Hypothalamus (tissue), 51 donors: ENCODE data around the gene CACNG4.

Experiments
- DNase-seq, 51 donors: peaks; one replicate each; lab custom pipeline; 2025; lab: John Stamatoyannopoulos, UW

CACNG4 gene

DNA sequence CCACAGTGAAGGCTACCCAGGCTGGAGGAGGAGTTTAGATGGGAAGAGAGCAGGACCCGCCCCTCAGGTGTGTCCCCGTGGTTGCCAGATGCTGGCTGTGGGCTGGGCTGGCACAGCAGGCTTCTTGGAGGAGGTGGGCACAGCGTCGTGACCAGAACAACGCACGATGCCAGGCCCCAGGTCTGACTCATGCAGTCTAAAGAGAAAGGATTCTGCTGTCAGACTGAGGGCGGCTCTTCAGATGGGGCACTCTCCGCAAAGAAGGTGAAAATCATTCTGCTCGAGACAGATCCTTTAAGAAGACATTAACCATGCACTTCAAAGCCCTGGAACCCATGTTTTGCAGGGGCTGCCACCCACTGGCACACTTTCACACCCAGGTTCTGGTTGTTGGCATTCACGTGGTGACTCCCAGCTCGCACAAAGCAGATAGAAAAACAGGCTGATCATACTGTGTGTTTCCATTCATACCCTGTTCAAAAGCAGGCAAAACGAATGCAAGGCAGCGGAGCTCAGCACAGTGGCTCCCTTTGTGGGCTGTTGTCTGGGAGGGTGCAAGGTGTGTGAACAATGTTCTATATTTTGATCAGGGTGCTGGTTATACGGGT, 19.0 kb downstream of the CACNG4 start:
- DNase-seq = peak in 5 of 51 donors; percentile 10 to 65 (median 16)

DNA sequence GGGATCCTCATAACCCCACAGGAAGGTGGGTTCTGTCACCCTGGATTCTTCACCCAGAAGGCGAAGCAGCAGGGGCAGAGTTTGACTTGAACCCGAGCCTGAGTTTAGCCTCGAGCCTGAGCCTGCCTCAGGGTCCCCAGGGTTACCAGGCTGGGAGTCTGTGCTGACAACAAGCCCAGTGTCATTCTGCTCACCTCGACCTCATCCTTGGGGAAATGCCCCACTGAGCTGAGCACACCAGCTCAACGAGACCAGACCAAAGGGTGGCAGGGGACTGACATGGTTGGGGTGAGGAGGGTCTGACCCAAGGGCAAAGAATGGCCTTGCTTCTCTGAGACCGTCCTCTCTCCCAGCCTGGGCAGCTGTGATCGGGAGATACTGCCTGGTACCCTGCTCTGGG, 20.2 kb downstream of the CACNG4 start:
- no peak for DNase-seq

GRCh38 chr17:66985338-66986237, 21.1 kb downstream of the CACNG4 start:
- no peak for DNase-seq

DNA sequence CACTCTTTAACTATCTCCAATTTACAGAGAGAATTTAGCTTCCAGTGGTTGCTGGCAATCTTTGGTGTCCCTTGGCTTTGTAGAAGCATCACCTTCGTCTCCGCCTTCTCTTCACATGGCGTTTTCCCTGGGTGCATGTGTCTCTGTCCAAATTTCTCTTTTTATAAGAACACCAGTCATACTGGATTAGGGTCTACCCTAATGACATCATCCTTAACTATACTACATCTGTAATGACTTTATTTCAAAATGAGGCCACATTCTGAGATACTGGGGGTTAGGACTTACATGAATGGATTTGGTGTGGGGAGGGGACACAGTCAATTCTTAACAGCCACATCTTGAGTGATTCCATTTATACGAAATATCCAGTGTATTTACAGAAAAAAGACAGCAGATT, 22.2 kb downstream of the CACNG4 start:
- no peak for DNase-seq

DNA sequence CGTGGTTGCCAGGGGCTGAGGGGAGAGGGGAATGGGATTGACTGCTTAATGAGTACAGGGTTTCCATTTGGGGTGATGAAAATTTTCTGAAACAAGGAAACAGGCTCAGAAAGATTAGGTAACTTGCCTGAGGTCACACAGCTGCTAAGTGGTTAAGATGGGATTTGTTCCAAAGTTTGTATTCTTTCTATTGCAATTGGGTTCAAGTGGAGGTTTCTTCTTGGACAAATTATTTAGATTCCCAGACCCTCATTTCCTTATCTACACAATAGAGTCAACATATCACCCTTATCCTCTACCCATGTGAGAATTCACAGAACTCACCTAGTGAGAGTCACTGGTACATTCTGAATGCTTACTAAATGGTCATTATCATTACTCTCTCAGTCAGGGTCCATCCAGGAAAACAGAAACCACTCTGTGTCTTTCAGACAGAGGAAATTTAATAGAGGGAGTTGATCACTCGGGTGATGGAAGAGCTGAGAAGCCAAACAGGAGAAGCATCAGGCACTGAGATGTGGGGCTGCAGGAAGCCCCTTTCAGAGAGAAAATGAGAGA, 22.6 kb downstream of the CACNG4 start:
- no peak for DNase-seq

DNA sequence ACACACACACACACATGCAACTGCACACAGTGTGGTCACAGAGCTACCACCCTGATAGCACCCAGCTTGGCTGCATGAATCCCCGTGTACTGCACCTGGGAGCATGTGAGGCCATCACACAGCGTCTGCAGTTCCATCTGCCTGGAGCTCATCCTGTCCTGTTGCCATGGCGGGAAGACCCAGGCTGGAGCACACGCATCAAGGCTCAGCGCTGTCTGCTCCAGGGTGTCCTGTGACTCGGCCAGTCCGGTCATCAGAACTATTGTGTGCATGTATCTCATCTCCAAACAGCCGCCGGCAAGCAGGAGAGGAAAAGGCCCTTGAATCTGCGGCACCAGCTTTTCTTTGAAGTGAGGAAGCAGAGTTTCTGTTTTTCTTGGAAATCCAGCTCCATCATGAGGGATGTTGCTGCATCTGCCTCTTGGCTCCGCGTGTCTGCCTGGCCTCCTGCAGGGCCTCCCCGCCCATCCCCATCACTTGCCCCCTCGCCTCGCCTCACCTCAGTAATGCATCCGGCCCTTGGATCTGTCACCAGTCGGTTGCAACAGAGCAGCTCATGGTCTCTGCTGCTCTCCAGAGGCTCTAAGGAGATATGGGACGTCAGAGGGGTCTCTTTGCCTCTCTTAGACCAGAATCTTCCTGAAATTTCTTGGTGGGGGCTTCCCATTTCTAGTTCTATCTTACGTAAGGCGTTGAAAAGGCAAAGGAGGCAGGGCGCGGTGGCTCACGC, 23.7 kb downstream of the CACNG4 start:
- no peak for DNase-seq

- no peak for DNase-seq
These were observed 24.6 kb downstream of the CACNG4 start for GRCh38 chr17:66989076-66989475.

DNA sequence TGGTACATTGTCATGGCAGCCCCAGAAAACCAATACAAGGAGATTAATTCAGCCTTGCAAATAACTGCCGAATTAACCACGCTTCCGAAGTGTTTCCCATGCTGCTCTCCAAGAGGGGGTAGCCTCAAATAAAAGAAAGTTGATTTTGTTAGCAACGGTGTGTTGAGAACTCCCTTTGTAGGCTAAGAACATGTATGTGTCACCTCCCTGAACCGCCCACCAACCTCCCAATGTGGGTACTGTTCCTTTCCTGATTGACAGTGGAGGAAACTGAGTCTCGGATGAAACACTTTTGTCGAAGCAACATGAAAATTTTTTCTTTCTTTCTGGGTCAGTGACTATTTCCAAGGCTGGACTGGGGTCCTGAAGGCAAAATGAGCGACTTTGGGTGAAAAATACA, 25.1 kb downstream of the CACNG4 start:
- no peak for DNase-seq

- DNase-seq = peak in 7 of 51 donors; percentile 6 to 44 (median 24)
These were observed 25.5 kb downstream of the CACNG4 start for GRCh38 chr17:66990047-66990446.

DNA sequence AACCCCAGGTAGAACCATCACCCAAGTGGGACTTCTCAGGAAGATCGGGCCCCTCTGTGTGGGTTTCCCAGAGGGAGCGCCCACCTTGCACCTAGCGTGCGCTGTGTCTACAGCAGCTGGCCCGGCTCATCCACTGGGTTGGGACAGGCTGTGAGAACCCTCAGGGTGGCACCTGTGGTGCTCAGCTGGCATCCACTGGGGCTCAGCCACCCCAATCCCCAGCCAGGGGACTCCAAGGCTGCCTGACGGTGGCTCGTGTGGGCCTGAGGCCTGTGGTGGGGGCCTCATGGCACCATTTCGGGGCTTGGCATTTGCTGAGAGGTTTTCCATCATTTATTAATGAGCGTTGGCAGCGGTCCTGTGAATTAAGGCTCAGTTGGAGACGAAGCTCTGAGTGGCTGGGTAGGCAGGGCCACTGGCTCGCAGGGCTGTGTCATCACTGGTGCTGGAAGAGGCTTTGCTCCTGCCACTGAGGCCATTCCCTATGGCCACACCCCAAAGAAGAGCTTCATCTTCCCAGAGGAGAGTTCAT, 28.5 kb downstream of the CACNG4 start:
- no peak for DNase-seq

- DNase-seq = no peak
These were observed 29.9 kb downstream of the CACNG4 start for GRCh38 chr17:66994361-66994760.

GRCh38 chr17:66994930-66995535, 30.5 kb downstream of the CACNG4 start:
- no peak for DNase-seq

DNA sequence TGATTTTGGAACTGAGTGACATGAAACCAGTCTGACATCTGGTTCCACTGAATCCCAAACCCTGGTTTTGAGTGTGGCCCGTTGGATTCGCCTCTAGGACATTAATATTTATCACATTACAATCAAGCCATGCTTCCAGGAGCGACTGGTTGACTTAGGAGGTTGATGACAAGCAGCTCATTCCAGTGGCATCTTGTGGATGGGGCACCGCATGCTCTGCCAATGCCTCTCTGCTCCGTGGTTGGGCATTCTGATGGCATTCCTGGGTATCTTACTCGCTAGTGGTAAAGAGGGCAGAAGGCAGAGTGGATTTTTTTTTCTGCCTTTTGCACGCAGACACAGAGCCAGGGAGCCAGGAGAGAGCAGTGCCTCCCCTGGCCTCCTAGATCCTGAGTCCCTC, 31.4 kb downstream of the CACNG4 start:
- no peak for DNase-seq

DNA sequence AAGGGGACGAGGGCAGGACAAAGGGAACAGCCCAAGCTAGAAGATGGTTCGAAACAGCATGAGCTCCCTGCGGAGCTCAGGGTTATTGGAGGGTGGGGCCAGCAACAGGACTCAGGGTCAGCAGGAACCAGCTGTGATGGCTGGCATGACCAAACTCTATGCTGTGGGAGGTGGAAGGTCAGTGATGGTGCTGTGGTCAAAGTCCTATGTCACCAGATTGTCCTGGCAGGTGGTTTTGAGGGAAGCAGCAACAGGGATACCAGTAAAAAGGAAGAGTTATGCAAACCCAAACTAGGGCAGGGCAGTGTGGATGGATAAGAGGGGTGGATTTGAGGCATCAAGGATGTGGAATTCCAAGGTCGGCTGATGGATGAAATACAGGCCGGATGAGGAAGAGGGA, 32.4 kb downstream of the CACNG4 start:
- no peak for DNase-seq

- no peak for DNase-seq
These were observed 38.7 kb downstream of the CACNG4 start for GRCh38 chr17:67003231-67003630.

GRCh38 chr17:67004181-67004580, 39.7 kb downstream of the CACNG4 start:
- DNase-seq = peak in 1 of 51 donors; percentile 39

DNA sequence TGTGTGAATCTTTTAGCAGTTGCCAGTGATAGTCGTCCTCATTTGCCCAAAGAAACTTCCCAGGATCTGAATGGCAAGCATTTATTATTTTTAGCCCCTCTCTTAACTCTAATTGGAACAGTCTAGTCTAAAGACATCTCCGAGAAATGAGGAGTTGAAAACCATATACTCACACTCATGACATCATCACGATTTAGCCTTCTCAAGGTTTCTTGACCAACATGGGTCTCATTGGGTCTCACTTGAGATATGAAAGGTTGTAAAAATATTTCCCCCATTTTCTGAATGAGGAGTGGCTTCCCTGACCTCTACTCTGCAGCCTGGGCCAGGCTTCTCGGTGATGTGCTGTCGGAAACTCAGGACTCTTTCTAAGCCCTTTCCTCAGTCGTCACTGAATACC, 42.8 kb downstream of the CACNG4 start:
- no peak for DNase-seq

DNA sequence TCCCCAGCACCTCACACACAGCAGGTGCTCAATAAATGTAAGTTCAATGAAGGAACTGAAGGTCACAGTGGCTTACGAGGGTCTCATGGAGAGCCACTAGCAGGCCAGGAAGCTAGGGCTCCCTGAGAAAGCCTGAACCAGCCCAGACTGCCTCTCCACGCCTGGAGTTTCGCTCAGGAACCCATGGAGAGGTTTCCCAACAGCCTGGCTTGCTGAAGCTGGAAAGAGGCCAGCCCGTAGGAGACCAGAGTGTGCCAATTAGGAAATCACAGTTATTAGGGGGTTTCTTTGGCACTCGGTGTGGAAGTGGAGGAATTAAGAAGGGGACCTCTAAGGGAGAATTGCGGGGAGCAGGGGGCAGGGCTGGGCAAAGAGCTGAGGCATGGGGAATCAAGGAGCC, 43.6 kb downstream of the CACNG4 start:
- no peak for DNase-seq

GRCh38 chr17:67011527-67012175, 47.1 kb downstream of the CACNG4 start:
- no peak for DNase-seq

GRCh38 chr17:67013891-67014290, 49.4 kb downstream of the CACNG4 start:
- no peak for DNase-seq
